Spleen (tissue), 7 donors: ENCODE data around the gene PSMB8.

Source experiments
- POLR2A ChIP-seq, 3 donors: fragments of 450-650 bp; IDR thresholded peaks; one replicate each; pipeline ENCODE4 v1.5.1; 2017; ENCODE audit warnings: antibody characterized with exemption in 3 of 3, mild to moderate bottlenecking in 1 of 3
- TF ChIP-seq, protein P1 (sequence below), 11 experiments: fragments of 200-600 bp in 7 of 11; fragments of 450-650 bp in 4 of 11; sonication (generic) in 4 of 11; IDR thresholded peaks in 8 of 11; conservative IDR thresholded peaks in 3 of 11; 1 replicate in 7 of 11; 2 replicates in 4 of 11; pipeline versions ENCODE4 v1.4.0 to v1.8.0; 2016 to 2021; ENCODE audit warnings: antibody characterized with exemption in 11 of 11, inconsistent platforms in 4 of 11, mild to moderate bottlenecking in 1 of 11
- donor health status: DM: no; HTN: no; CAD: no; lungs with moderate emphysema.
- donor health status: DM: no; HTN: no; CAD: no.
- donor health status: DM: no; HTN: no; CAD: no.

DNA sequence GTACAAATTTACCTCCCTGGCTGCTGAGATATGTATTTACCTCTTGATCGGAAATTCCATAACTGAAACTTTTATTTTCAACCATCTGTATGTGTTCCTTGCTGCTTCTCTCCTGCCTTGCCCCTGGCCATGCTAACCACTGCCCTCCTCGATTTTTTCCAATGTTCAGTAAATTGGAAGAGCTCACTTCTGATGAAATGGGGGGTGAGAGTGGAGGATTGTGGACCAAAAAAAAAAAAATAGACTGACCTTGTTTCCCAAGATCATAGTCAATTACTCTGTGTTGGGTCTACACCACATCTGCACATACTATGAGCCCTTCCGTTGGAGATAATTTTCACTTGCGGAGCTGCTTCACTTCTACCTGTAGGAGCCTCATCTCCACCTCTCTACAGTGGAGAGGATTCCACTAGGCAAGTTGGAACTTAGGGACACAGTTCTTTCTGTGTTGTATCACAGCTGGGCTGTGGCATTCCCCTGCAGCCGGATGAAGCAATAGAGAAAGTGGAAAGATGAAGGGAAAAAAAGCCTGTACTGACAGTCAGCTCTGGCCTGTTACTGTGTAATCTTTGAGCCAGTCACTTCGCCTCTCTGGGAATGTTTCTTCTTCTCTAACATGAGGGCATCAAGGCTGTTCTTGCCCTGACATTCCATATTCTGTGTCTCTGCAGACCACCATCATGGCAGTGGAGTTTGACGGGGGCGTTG is 11.8 kb upstream of the PSMB8 start:
- TF ChIP-seq, protein P1, sequence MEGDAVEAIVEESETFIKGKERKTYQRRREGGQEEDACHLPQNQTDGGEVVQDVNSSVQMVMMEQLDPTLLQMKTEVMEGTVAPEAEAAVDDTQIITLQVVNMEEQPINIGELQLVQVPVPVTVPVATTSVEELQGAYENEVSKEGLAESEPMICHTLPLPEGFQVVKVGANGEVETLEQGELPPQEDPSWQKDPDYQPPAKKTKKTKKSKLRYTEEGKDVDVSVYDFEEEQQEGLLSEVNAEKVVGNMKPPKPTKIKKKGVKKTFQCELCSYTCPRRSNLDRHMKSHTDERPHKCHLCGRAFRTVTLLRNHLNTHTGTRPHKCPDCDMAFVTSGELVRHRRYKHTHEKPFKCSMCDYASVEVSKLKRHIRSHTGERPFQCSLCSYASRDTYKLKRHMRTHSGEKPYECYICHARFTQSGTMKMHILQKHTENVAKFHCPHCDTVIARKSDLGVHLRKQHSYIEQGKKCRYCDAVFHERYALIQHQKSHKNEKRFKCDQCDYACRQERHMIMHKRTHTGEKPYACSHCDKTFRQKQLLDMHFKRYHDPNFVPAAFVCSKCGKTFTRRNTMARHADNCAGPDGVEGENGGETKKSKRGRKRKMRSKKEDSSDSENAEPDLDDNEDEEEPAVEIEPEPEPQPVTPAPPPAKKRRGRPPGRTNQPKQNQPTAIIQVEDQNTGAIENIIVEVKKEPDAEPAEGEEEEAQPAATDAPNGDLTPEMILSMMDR (IDR thresholded peaks at IDR 0.05 in 8 of 11, conservative IDR thresholded peaks at IDR 0.05 in 3 of 11): no peak
- no peak for TF ChIP-seq POLR2A (IDR thresholded peaks at IDR 0.05)
